ENCODE results near the gene DIP2B.

GRCh38 chr12:50579757-50580267 lies 75.0 kb downstream of the DIP2B start:
- TF ChIP-seq NR1H2 (CRISPR knock-in tag; IDR thresholded peaks at IDR 0.05) (no peak), CTCF (IDR thresholded peaks at IDR 0.05) (no peak), NFYB (CRISPR knock-in tag; conservative IDR thresholded peaks at IDR 0.05; ENCODE audit: low read depth) (no peak), ZBTB21 (CRISPR knock-in tag; IDR thresholded peaks at IDR 0.05; ENCODE audit: borderline replicate concordance) (no peak)
